ENCODE measurements around the gene GUCY2C. TPM values are rescaled to one million over a fixed set of nuclear protein-coding genes. Genes with fewer than 3 reads are reported as not detected.
"Not testable (repeated sequence)": the region's sequence is repeated elsewhere in the genome, so short reads cannot be mapped to it uniquely, and the experiment has no call there.

GUCY2C gene
- total and polyA plus RNA-seq, 2 donors (not counting 1 experiment from before 2014, with no cell fraction given): 0.28 to 0.37 TPM

DNA sequence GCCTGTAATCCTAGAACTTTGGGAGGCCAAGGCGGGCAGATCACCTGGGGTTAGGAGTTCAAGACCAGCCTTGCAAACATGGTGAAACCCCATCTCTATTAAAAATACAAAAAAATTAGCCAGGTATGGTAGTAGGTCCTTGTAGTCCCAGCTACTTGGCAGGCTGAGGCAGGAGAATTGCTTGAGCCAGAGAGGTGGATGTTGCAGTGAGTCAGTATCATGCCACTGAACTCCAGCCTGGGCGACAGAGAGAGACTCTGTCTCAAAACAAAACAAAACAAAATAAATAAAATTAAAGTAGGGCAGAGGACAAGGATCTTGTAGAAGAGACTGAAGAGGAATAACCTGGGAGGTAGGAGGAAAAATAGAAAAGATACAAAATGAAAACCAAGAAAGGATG is 45.5 kb upstream of the GUCY2C start:
- no CpG with 5 or more reads among the region's 2 CpGs for WGBS (ENCODE audit: insufficient coverage)
- no peak overlapping the region for H3K4me3 Mint-ChIP-seq
- H3K27ac ChIP-seq (ENCODE audit: low read length in 2 of 2): no peak overlapping the region
- POLR2A ChIA-PET: no interaction called here
- intact Hi-C loops (cut with micrococcal nuclease): no loop called here
- H3K79me2 ChIP-seq (ENCODE audit: control insufficient read depth, insufficient read depth, low read length): no peaks in the 10 kb centered on the region
- H3K9ac ChIP-seq (ENCODE audit: low read length): no peak overlapping the region
- CTCF ChIA-PET: no interaction called here
- H3K36me3 ChIP-seq (replicated peaks in 1 of 2; ENCODE audit: control extremely low read depth in 1 of 2, control insufficient read depth in 1 of 2, extremely low read depth in 1 of 2, insufficient read depth in 2 of 2, low read length in 1 of 2): no peaks in the 10 kb centered on the region
- peaks cover 4% of the 10 kb centered on the region for H3K9me3 Mint-ChIP-seq (ENCODE audit: insufficient read depth)
- peaks cover 0 to 3% (median 3%) of the 10 kb centered on the region in 3 donors for H3K9me3 ChIP-seq (ENCODE audit: control extremely low read depth in 1 of 3, control insufficient read depth in 2 of 3, insufficient read depth in 1 of 3, low read length in 2 of 3)
- H3K4me1 ChIP-seq (ENCODE audit: control insufficient read depth in 2 of 2, insufficient read depth in 2 of 2, low read length in 2 of 2): peaks cover 7 to 8% of the 10 kb centered on the region in 2 donors
- no peak for DNase-seq
- peaks cover 5% of the 10 kb centered on the region for H3K4me1 Mint-ChIP-seq
- H3K27ac Mint-ChIP-seq: no peak overlapping the region
- no peaks in the 10 kb centered on the region for H4K20me1 ChIP-seq (ENCODE audit: control insufficient read depth, insufficient read depth, low read length, poor library complexity, severe bottlenecking)
- no peak overlapping the region for H2AFZ ChIP-seq (ENCODE audit: insufficient read depth, low read depth, low read length, poor library complexity, severe bottlenecking)
- H3K4me3 ChIP-seq (ENCODE audit: control extremely low read depth in 1 of 5, extremely low read depth in 1 of 5, insufficient read depth in 1 of 5, low read depth in 2 of 5, low read length in 4 of 5): no peak overlapping the region
- TF ChIP-seq, protein P1, sequence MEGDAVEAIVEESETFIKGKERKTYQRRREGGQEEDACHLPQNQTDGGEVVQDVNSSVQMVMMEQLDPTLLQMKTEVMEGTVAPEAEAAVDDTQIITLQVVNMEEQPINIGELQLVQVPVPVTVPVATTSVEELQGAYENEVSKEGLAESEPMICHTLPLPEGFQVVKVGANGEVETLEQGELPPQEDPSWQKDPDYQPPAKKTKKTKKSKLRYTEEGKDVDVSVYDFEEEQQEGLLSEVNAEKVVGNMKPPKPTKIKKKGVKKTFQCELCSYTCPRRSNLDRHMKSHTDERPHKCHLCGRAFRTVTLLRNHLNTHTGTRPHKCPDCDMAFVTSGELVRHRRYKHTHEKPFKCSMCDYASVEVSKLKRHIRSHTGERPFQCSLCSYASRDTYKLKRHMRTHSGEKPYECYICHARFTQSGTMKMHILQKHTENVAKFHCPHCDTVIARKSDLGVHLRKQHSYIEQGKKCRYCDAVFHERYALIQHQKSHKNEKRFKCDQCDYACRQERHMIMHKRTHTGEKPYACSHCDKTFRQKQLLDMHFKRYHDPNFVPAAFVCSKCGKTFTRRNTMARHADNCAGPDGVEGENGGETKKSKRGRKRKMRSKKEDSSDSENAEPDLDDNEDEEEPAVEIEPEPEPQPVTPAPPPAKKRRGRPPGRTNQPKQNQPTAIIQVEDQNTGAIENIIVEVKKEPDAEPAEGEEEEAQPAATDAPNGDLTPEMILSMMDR (IDR thresholded peaks at IDR 0.05): no peak
- TF ChIP-seq EZH2 (IDR thresholded peaks at IDR 0.05; ENCODE audit: borderline replicate concordance, insufficient read depth, low read depth, low read length, poor library complexity, severe bottlenecking): no peak
- no peaks in the 10 kb centered on the region for H3K27me3 ChIP-seq (replicated peaks in 1 of 4; ENCODE audit: control extremely low read depth in 1 of 4, control insufficient read depth in 3 of 4, insufficient read depth in 4 of 4, low read length in 3 of 4)
- H3K27me3 Mint-ChIP-seq: no peaks in the 10 kb centered on the region
- H3K4me2 ChIP-seq (replicated peaks; ENCODE audit: low read depth, low read length, poor library complexity, severe bottlenecking): no peak overlapping the region
- ATAC-seq (ENCODE audit: low read depth): no peak

- TF ChIP-seq, protein P1 (IDR thresholded peaks at IDR 0.05): no peak
- TF ChIP-seq EZH2 (IDR thresholded peaks at IDR 0.05; ENCODE audit: borderline replicate concordance, insufficient read depth, low read depth, low read length, poor library complexity, severe bottlenecking): no peak
- Mint-ChIP-seq H3K4me3 (no peak overlapping the region), H3K4me1 (peaks cover 5% of the 10 kb centered on the region), H3K27ac (no peak overlapping the region), H3K27me3 (no peaks in the 10 kb centered on the region), H3K9me3 (ENCODE audit: insufficient read depth) (peaks cover 4% of the 10 kb centered on the region)
- H3K9ac ChIP-seq (ENCODE audit: low read length): no peak overlapping the region
- no peak overlapping the region for H3K27ac ChIP-seq (ENCODE audit: low read length in 2 of 2)
- ATAC-seq (ENCODE audit: low read depth) (no peak), DNase-seq (no peak)
- intact Hi-C loops (cut with micrococcal nuclease): no loop called here
- H4K20me1 ChIP-seq (ENCODE audit: control insufficient read depth, insufficient read depth, low read length, poor library complexity, severe bottlenecking): no peaks in the 10 kb centered on the region
- ChIA-PET CTCF (interaction anchor here (0.6 to 0.9 kb wide), 2 partner anchors 15 to 556 kb away, joined by 3 read pairs; no protein-coding TSS in a partner anchor), POLR2A (no interaction called here)
- WGBS (ENCODE audit: insufficient coverage): 77% methylated on average over 2 of the region's 4 CpGs
- H3K4me2 ChIP-seq (replicated peaks; ENCODE audit: low read depth, low read length, poor library complexity, severe bottlenecking): no peak overlapping the region
- no peak overlapping the region for H2AFZ ChIP-seq (ENCODE audit: insufficient read depth, low read depth, low read length, poor library complexity, severe bottlenecking)
- no peaks in the 10 kb centered on the region for H3K27me3 ChIP-seq (replicated peaks in 1 of 4; ENCODE audit: control extremely low read depth in 1 of 4, control insufficient read depth in 3 of 4, insufficient read depth in 4 of 4, low read length in 3 of 4)
- no peak overlapping the region for H3K4me3 ChIP-seq (ENCODE audit: control extremely low read depth in 1 of 5, extremely low read depth in 1 of 5, insufficient read depth in 1 of 5, low read depth in 2 of 5, low read length in 4 of 5)
- H3K36me3 ChIP-seq (replicated peaks in 1 of 2; ENCODE audit: control extremely low read depth in 1 of 2, control insufficient read depth in 1 of 2, extremely low read depth in 1 of 2, insufficient read depth in 2 of 2, low read length in 1 of 2): no peaks in the 10 kb centered on the region
- peaks cover 7 to 8% of the 10 kb centered on the region in 2 donors for H3K4me1 ChIP-seq (ENCODE audit: control insufficient read depth in 2 of 2, insufficient read depth in 2 of 2, low read length in 2 of 2)
- H3K9me3 ChIP-seq (ENCODE audit: control extremely low read depth in 1 of 3, control insufficient read depth in 2 of 3, insufficient read depth in 1 of 3, low read length in 2 of 3): peaks cover 0 to 1% (median 0%) of the 10 kb centered on the region in 3 donors
- H3K79me2 ChIP-seq (ENCODE audit: control insufficient read depth, insufficient read depth, low read length): no peaks in the 10 kb centered on the region
Measured at GRCh38 chr12:14741153-14741552, 44.8 kb upstream of the GUCY2C start.

GRCh38 chr12:14736441-14736840 is 40.0 kb upstream of the GUCY2C start:
- H3K27ac ChIP-seq (ENCODE audit: low read length in 2 of 2); ATAC-seq (ENCODE audit: low read depth); H3K27ac Mint-ChIP-seq; H3K4me1 Mint-ChIP-seq; H3K9ac ChIP-seq (ENCODE audit: low read length); H3K79me2 ChIP-seq (ENCODE audit: control insufficient read depth, insufficient read depth, low read length); H4K20me1 ChIP-seq (ENCODE audit: control insufficient read depth, insufficient read depth, low read length, poor library complexity, severe bottlenecking); H3K4me1 ChIP-seq (ENCODE audit: control insufficient read depth in 2 of 2, insufficient read depth in 2 of 2, low read length in 2 of 2); H3K4me2 ChIP-seq (replicated peaks; ENCODE audit: low read depth, low read length, poor library complexity, severe bottlenecking); H3K9me3 ChIP-seq (ENCODE audit: control extremely low read depth in 1 of 3, control insufficient read depth in 2 of 3, insufficient read depth in 1 of 3, low read length in 2 of 3); DNase-seq; H2AFZ ChIP-seq (ENCODE audit: insufficient read depth, low read depth, low read length, poor library complexity, severe bottlenecking); H3K9me3 Mint-ChIP-seq (ENCODE audit: insufficient read depth); H3K36me3 ChIP-seq (replicated peaks in 1 of 2; ENCODE audit: control extremely low read depth in 1 of 2, control insufficient read depth in 1 of 2, extremely low read depth in 1 of 2, insufficient read depth in 2 of 2, low read length in 1 of 2); H3K4me3 Mint-ChIP-seq; H3K27me3 Mint-ChIP-seq; intact Hi-C loops (cut with micrococcal nuclease); H3K4me3 ChIP-seq (ENCODE audit: control extremely low read depth in 1 of 5, extremely low read depth in 1 of 5, insufficient read depth in 1 of 5, low read depth in 2 of 5, low read length in 4 of 5); H3K27me3 ChIP-seq (replicated peaks in 1 of 4; ENCODE audit: control extremely low read depth in 1 of 4, control insufficient read depth in 3 of 4, insufficient read depth in 4 of 4, low read length in 3 of 4): not testable (repeated sequence)
- ChIA-PET CTCF (interaction anchor here (0.6 to 2.6 kb wide), 2 partner anchors 10 to 13 kb away, joined by 3 to 11 read pairs; no protein-coding TSS in a partner anchor), POLR2A (interaction anchor here (0.7 kb wide), 2 partner anchors 13 to 72 kb away, joined by 3 to 4 read pairs; no protein-coding TSS in a partner anchor)
- WGBS (ENCODE audit: insufficient coverage): 100% methylated on average over 7 of the region's 16 CpGs
